ENCODE measurements around the gene SLC2A4RG. TPM values are rescaled to one million over a fixed set of nuclear protein-coding genes. Genes with fewer than 3 reads are reported as not detected.

SLC2A4RG gene
- polyA plus RNA-seq, 1 of the 3 experiments (the other 2 are of a cell fraction): 90.9 TPM

DNA sequence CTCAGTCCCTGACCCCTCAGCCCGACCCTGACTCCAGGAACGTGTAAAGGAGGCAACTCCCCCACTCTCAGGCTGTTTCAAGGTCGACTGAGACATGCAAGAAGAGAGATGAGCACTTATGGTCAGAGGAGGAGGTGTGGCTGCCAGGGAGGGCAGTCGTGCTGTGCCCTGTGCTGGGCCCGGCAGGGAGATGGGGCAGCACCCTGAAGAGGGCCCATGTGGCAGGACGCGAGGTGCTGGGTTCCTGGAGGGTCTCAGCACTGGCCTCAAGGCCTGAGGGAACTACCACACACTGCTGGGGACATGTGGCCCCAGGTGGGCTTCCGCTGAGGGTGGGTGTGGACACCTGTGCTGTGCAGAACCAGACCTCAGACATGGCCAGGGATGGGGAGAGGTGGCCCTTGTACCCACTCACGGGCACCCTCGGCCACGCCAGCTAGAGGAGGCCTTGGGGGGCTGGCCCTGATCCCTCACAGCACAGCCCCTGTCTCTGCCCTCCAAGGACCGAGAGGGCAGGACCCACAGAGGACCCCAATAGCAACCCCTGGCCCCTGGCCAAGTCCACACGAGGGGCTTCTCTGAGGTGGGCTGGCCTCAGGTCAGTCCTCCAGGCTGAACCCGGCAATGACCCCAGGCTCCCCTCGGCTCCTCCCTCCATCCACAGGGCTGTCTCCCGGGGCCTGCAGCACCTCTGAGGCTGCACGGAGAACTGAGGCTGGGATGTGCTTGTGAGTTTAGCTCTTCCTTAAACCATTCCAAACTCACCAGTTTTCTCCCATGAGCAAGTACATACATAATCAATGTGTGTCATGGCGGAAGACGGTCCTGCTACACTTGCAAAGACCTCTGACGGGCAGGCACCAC is 8.7 kb downstream of the SLC2A4RG start (continued):
- TF ChIP-seq, protein P1, sequence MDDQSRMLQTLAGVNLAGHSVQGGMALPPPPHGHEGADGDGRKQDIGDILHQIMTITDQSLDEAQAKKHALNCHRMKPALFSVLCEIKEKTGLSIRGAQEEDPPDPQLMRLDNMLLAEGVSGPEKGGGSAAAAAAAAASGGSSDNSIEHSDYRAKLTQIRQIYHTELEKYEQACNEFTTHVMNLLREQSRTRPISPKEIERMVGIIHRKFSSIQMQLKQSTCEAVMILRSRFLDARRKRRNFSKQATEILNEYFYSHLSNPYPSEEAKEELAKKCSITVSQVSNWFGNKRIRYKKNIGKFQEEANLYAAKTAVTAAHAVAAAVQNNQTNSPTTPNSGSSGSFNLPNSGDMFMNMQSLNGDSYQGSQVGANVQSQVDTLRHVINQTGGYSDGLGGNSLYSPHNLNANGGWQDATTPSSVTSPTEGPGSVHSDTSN (IDR thresholded peaks at IDR 0.05): no peak
- no peak for TF ChIP-seq EZH2phosphoT487 (IDR thresholded peaks at IDR 0.05; ENCODE audit: borderline replicate concordance, low read depth)

DNA sequence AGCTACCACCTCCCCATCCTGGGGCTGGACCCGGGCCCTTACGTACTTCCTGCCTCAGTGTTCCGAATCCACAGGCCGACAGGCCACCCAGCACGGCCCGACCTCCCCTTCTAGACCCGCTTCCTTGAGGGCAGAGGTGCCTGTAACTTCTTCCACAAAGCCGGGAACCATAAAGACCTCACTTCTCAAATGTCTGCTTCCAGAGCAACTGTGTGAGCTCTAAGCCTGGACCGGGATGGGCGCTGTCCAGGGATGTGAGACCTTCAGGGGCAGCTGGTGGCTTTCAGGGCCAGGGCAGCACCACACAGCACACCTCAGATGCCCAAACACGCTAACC is 9.3 kb downstream of the SLC2A4RG start:
- peaks cover 0 to 8% of the 10 kb centered on the region in 2 experiments; a peak in 1 of 4 replicates for H3K4me1 ChIP-seq (ENCODE audit: control insufficient read depth in 1 of 2, insufficient read depth in 2 of 2, low read depth in 1 of 2, low read length in 1 of 2)
- H4K20me1 ChIP-seq (ENCODE audit: insufficient read depth): no peaks in the 10 kb centered on the region
- H3K9me3 ChIP-seq: no peaks in the 10 kb centered on the region
- ChIA-PET POLR2A (interaction anchor here (2.5 kb wide), 1 partner anchor 8 kb away, joined by 7 read pairs; no protein-coding TSS in a partner anchor), CTCF (interaction anchor here (1.3 kb wide), 1 partner anchor 8 kb away, joined by 3 read pairs; no protein-coding TSS in a partner anchor)
- no peak overlapping the region for H3K27ac ChIP-seq (ENCODE audit: low read depth in 2 of 2, low read length in 1 of 2)
- WGBS (ENCODE audit: low lambda C conversion rate): 93% methylated on average over 11 of the region's 11 CpGs
- H2AFZ ChIP-seq (ENCODE audit: low read depth): no peak overlapping the region
- TF ChIP-seq, protein P2, sequence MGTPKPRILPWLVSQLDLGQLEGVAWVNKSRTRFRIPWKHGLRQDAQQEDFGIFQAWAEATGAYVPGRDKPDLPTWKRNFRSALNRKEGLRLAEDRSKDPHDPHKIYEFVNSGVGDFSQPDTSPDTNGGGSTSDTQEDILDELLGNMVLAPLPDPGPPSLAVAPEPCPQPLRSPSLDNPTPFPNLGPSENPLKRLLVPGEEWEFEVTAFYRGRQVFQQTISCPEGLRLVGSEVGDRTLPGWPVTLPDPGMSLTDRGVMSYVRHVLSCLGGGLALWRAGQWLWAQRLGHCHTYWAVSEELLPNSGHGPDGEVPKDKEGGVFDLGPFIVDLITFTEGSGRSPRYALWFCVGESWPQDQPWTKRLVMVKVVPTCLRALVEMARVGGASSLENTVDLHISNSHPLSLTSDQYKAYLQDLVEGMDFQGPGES (IDR thresholded peaks at IDR 0.05; ENCODE audit: low read depth, low read length): no peak
- no peak for TF ChIP-seq EP300 (IDR thresholded peaks at IDR 0.05; ENCODE audit: borderline replicate concordance in 1 of 2, low read depth in 1 of 2, low read length in 1 of 2)
- TF ChIP-seq TCF12 (IDR thresholded peaks at IDR 0.05): no peak
- TF ChIP-seq, protein P3, sequence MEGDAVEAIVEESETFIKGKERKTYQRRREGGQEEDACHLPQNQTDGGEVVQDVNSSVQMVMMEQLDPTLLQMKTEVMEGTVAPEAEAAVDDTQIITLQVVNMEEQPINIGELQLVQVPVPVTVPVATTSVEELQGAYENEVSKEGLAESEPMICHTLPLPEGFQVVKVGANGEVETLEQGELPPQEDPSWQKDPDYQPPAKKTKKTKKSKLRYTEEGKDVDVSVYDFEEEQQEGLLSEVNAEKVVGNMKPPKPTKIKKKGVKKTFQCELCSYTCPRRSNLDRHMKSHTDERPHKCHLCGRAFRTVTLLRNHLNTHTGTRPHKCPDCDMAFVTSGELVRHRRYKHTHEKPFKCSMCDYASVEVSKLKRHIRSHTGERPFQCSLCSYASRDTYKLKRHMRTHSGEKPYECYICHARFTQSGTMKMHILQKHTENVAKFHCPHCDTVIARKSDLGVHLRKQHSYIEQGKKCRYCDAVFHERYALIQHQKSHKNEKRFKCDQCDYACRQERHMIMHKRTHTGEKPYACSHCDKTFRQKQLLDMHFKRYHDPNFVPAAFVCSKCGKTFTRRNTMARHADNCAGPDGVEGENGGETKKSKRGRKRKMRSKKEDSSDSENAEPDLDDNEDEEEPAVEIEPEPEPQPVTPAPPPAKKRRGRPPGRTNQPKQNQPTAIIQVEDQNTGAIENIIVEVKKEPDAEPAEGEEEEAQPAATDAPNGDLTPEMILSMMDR (IDR thresholded peaks at IDR 0.05): no peak
- TF ChIP-seq, protein P4, sequence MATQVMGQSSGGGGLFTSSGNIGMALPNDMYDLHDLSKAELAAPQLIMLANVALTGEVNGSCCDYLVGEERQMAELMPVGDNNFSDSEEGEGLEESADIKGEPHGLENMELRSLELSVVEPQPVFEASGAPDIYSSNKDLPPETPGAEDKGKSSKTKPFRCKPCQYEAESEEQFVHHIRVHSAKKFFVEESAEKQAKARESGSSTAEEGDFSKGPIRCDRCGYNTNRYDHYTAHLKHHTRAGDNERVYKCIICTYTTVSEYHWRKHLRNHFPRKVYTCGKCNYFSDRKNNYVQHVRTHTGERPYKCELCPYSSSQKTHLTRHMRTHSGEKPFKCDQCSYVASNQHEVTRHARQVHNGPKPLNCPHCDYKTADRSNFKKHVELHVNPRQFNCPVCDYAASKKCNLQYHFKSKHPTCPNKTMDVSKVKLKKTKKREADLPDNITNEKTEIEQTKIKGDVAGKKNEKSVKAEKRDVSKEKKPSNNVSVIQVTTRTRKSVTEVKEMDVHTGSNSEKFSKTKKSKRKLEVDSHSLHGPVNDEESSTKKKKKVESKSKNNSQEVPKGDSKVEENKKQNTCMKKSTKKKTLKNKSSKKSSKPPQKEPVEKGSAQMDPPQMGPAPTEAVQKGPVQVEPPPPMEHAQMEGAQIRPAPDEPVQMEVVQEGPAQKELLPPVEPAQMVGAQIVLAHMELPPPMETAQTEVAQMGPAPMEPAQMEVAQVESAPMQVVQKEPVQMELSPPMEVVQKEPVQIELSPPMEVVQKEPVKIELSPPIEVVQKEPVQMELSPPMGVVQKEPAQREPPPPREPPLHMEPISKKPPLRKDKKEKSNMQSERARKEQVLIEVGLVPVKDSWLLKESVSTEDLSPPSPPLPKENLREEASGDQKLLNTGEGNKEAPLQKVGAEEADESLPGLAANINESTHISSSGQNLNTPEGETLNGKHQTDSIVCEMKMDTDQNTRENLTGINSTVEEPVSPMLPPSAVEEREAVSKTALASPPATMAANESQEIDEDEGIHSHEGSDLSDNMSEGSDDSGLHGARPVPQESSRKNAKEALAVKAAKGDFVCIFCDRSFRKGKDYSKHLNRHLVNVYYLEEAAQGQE (IDR thresholded peaks at IDR 0.05; ENCODE audit: low read depth, low read length): no peak
- TF ChIP-seq, protein P5, sequence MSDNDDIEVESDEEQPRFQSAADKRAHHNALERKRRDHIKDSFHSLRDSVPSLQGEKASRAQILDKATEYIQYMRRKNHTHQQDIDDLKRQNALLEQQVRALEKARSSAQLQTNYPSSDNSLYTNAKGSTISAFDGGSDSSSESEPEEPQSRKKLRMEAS (IDR thresholded peaks at IDR 0.05; ENCODE audit: low read depth): no peak
- no peak for TF ChIP-seq EZH2phosphoT487 (IDR thresholded peaks at IDR 0.05; ENCODE audit: borderline replicate concordance, low read depth)
- TF ChIP-seq, protein P6, sequence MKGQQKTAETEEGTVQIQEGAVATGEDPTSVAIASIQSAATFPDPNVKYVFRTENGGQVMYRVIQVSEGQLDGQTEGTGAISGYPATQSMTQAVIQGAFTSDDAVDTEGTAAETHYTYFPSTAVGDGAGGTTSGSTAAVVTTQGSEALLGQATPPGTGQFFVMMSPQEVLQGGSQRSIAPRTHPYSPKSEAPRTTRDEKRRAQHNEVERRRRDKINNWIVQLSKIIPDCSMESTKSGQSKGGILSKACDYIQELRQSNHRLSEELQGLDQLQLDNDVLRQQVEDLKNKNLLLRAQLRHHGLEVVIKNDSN (IDR thresholded peaks at IDR 0.05; ENCODE audit: borderline replicate concordance, low read depth): no peak
- TF ChIP-seq, protein P1 (IDR thresholded peaks at IDR 0.05): no peak
- TF ChIP-seq MXI1 (IDR thresholded peaks at IDR 0.05; ENCODE audit: low read depth, low read length): no peak
- TF ChIP-seq RXRA (IDR thresholded peaks at IDR 0.05; ENCODE audit: borderline replicate concordance, low read depth): no peak
- no peak for TF ChIP-seq YY1 (IDR thresholded peaks at IDR 0.05; ENCODE audit: low read depth)
- TF ChIP-seq FOXJ3 (CRISPR knock-in tag; IDR thresholded peaks at IDR 0.05): no peak
- TF ChIP-seq GABPA (IDR thresholded peaks at IDR 0.05; ENCODE audit: low read depth): no peak
- H3K9me2 ChIP-seq: no peaks in the 10 kb centered on the region
- H3K79me2 ChIP-seq (ENCODE audit: insufficient read depth): no peaks in the 10 kb centered on the region
- peaks cover 4 to 7% of the 10 kb centered on the region in 2 experiments for H3K36me3 ChIP-seq (replicated peaks in 1 of 2; ENCODE audit: control insufficient read depth in 1 of 2, insufficient read depth in 2 of 2, low read length in 1 of 2)
- DNase-seq: no peak
- H3K9ac ChIP-seq: no peak overlapping the region
- no peak overlapping the region for H3K4me2 ChIP-seq
- H3K4me3 ChIP-seq (ENCODE audit: low read depth in 2 of 2, low read length in 1 of 2): no peak overlapping the region
- peaks cover 7% of the 10 kb centered on the region for H3F3A ChIP-seq (replicated peaks; ENCODE audit: insufficient read depth)
- no peaks in the 10 kb centered on the region for H3K27me3 ChIP-seq (ENCODE audit: insufficient read depth)

Data from SK-N-SH (cell line).